ENCODE data around the gene SERPINA5. TPM values are rescaled to one million over a fixed set of nuclear protein-coding genes. Genes with fewer than 3 reads are reported as not detected.
"Not testable (repeated sequence)": the region's sequence is repeated elsewhere in the genome, so short reads cannot be mapped to it uniquely, and the experiment has no call there.

SERPINA5 gene
- total RNA-seq, 2 experiments from 2014 or later = not detected

GRCh38 chr14:94573475-94574277 lies 7.5 kb upstream of the SERPINA5 start:
- no peak for ATAC-seq
- no peaks in the 10 kb centered on the region for H3K27me3 Mint-ChIP-seq

GRCh38 chr14:94574336-94574735 lies 6.9 kb upstream of the SERPINA5 start:
- TF ChIP-seq CTCF (IDR thresholded peaks at IDR 0.05) = no peak
- intact Hi-C loops (cut with micrococcal nuclease) = no loop called here
- CTCF ChIA-PET = interaction anchor here (1.1 kb wide), 1 partner anchor 25 kb away, joined by 3 read pairs; no protein-coding TSS in a partner anchor
- Mint-ChIP-seq H3K4me3 (no peak overlapping the region), H3K36me3 (ENCODE audit: low read depth) (no peaks in the 10 kb centered on the region), H3K27ac (no peak overlapping the region), H3K9me3 (no peaks in the 10 kb centered on the region), H3K27me3 (no peaks in the 10 kb centered on the region), H3K4me1 (ENCODE audit: low read depth) (no peaks in the 10 kb centered on the region)
- DNase-seq (no peak), ATAC-seq (no peak)
- POLR2A ChIA-PET = no interaction called here

More at GRCh38 chr14:94573475-94574277, 7.5 kb upstream of the SERPINA5 start:
- Mint-ChIP-seq H3K9me3 (no peaks in the 10 kb centered on the region), H3K4me3 (no peak overlapping the region), H3K27ac (no peak overlapping the region), H3K36me3 (ENCODE audit: low read depth) (no peaks in the 10 kb centered on the region), H3K4me1 (ENCODE audit: low read depth) (no peaks in the 10 kb centered on the region)
- no peak for TF ChIP-seq CTCF (IDR thresholded peaks at IDR 0.05)
- no peak for DNase-seq
- ChIA-PET POLR2A (no interaction called here), CTCF (interaction anchor here (1.1 kb wide), 1 partner anchor 25 kb away, joined by 3 read pairs; no protein-coding TSS in a partner anchor)
- intact Hi-C loops (cut with micrococcal nuclease) = no loop called here

GRCh38 chr14:94575730-94576585 lies 5.3 kb upstream of the SERPINA5 start:
- H3K9me3 Mint-ChIP-seq = no peaks in the 10 kb centered on the region
- H3K4me3 Mint-ChIP-seq = no peak overlapping the region
- no peak for TF ChIP-seq CTCF (IDR thresholded peaks at IDR 0.05)
- peaks cover 2% of the 10 kb centered on the region for H3K27me3 Mint-ChIP-seq
- no peaks in the 10 kb centered on the region for H3K4me1 Mint-ChIP-seq (ENCODE audit: low read depth)
- H3K27ac Mint-ChIP-seq = no peak overlapping the region
- ChIA-PET POLR2A (interaction anchor here (1.3 kb wide), 1 partner anchor 10 kb away, joined by 3 read pairs; no protein-coding TSS in a partner anchor), CTCF (no interaction called here)
- ATAC-seq (no peak), DNase-seq (no peak)
- no peaks in the 10 kb centered on the region for H3K36me3 Mint-ChIP-seq (ENCODE audit: low read depth)
- intact Hi-C loops (cut with micrococcal nuclease) = no loop called here

- H3K9me3 Mint-ChIP-seq; DNase-seq; H3K4me3 Mint-ChIP-seq; ATAC-seq; H3K4me1 Mint-ChIP-seq (ENCODE audit: low read depth); intact Hi-C loops (cut with micrococcal nuclease); H3K27me3 Mint-ChIP-seq; CTCF ChIA-PET; H3K27ac Mint-ChIP-seq; H3K36me3 Mint-ChIP-seq (ENCODE audit: low read depth): not testable (repeated sequence)
- POLR2A ChIA-PET = interaction anchor here (1.1 kb wide), 1 partner anchor 86 kb away, joined by 3 read pairs; no protein-coding TSS in a partner anchor
These were observed 3.8 kb upstream of the SERPINA5 start for GRCh38 chr14:94577472-94577871.

GRCh38 chr14:94578712-94579111 lies 2.5 kb upstream of the SERPINA5 start:
- ATAC-seq = no peak
- H3K4me1 Mint-ChIP-seq (ENCODE audit: low read depth) = no peaks in the 10 kb centered on the region
- no peak for DNase-seq
- H3K9me3 Mint-ChIP-seq = no peaks in the 10 kb centered on the region
- H3K36me3 Mint-ChIP-seq (ENCODE audit: low read depth) = no peaks in the 10 kb centered on the region
- ChIA-PET POLR2A (no interaction called here), CTCF (no interaction called here)
- H3K27me3 Mint-ChIP-seq = peaks cover 2% of the 10 kb centered on the region
- H3K27ac Mint-ChIP-seq = no peak overlapping the region
- H3K4me3 Mint-ChIP-seq = no peak overlapping the region
- TF ChIP-seq CTCF (IDR thresholded peaks at IDR 0.05) = no peak
- intact Hi-C loops (cut with micrococcal nuclease) = no loop called here

All from activated CD8-positive, alpha-beta T cell treated with anti-CD3 and anti-CD28 coated beads for 36 hours (primary cell).